Lung (tissue), 12 donors: Measurements from ENCODE around the gene SHOX. TPM values are rescaled to one million over a fixed set of nuclear protein-coding genes. Genes with fewer than 3 reads are reported as not detected.
"Not testable (repeated sequence)": the region's sequence is repeated elsewhere in the genome, so short reads cannot be mapped to it uniquely, and the experiment has no call there.

ENCODE experiments used
- ATAC-seq: fragments of 200-7000 bp; cut with Tn5 transposase; one replicate; pipeline ENCODE4 v1.9.1; 2020; ENCODE audit warnings: moderate number of reproducible peaks; ENCODE audit not compliant: insufficient read depth, low FRiP score
- DNase-seq, 3 donors: peaks; one replicate each; pipeline ENCODE4 v3.0.0-alpha.2; 2013 to 2017
- H3K27ac ChIP-seq, 2 donors: one replicate each; pipeline ENCODE4 v1.5.1; 2013; ENCODE audit warnings: mild to moderate bottlenecking in 2 of 2, moderate library complexity in 2 of 2, control low read depth in 1 of 2, inconsistent platforms in 1 of 2, low read depth in 1 of 2, low read length in 1 of 2
- H3K27me3 ChIP-seq, 3 donors: one replicate each; pipeline ENCODE4 v1.5.1; 2013; ENCODE audit warnings: low read length in 2 of 3; ENCODE audit not compliant: control insufficient read depth in 3 of 3, insufficient read depth in 3 of 3
- H3K36me3 ChIP-seq, 4 donors: one replicate each; pipeline ENCODE4 v1.5.1; 2013; ENCODE audit warnings: low read length in 4 of 4, mild to moderate bottlenecking in 1 of 4, moderate library complexity in 1 of 4; ENCODE audit not compliant: control insufficient read depth in 4 of 4, insufficient read depth in 4 of 4
- H3K4me1 ChIP-seq, 5 donors: one replicate each; pipeline ENCODE4 v1.5.1; 2013; ENCODE audit warnings: low read length in 5 of 5, mild to moderate bottlenecking in 2 of 5, moderate library complexity in 1 of 5; ENCODE audit not compliant: control insufficient read depth in 5 of 5, insufficient read depth in 5 of 5
- H3K4me3 ChIP-seq: one replicate; pipeline ENCODE4 v1.5.1; 2013; ENCODE audit warnings: mild to moderate bottlenecking, control low read depth, moderate library complexity
- H3K9ac ChIP-seq, 2 donors: one replicate each; pipeline ENCODE4 v1.5.1; 2013; ENCODE audit warnings: low read length in 2 of 2, control low read depth in 1 of 2; ENCODE audit not compliant: insufficient read depth in 1 of 2
- H3K9me3 ChIP-seq, 4 donors: one replicate each; pipeline ENCODE4 v1.5.1; 2013; ENCODE audit warnings: low read length in 3 of 4, mild to moderate bottlenecking in 1 of 4, moderate library complexity in 1 of 4; ENCODE audit not compliant: control insufficient read depth in 4 of 4, insufficient read depth in 3 of 4
- CTCF ChIP-seq: IDR thresholded peaks from 2 replicates; pipeline ENCODE4 v1.5.1; 2012; ENCODE audit warnings: mild to moderate bottlenecking; ENCODE audit errors: control extremely low read depth, extremely low read depth
- WGBS, 2 donors: extraction: QIAGEN DNeasy Blood & Tissue Kit; methylation state at CpG; one replicate each; pipeline ENCODE4 v1.1.7; 2013; 5-methylcytosine and 5-hydroxymethylcytosine counted together
- polyA plus RNA-seq, 2 donors: library from polyadenylated mRNA; stranded (reverse); fragments of 200-250 nt; gene quantifications; one replicate each; pipeline ENCODE4 v1.2.1, GENCODE V29; 2013
- total RNA-seq, 2 donors: library from RNA; depleted of rRNA in 1 of 2; stranded (reverse); fragments of >200 nt in 1 of 2; gene quantifications; one replicate each; pipeline ENCODE4 v1.2.1, GENCODE V29; 2014 to 2021
- donor health status: control.
- donor health status: control.
- donor health status: Bipolar disorder and iron deficiency.
- donor health status: healthy.
- donor health status: DM: yes; HTN: yes; CAD: no.

The SHOX gene
- total and polyA plus RNA-seq, 4 donors, result not detected

- DNase-seq, result no peak
- no peaks in the 10 kb centered on the region for H3K36me3 ChIP-seq
These were observed 19.7 kb downstream of the SHOX start for GRCh38 chrX:650324-650723.

GRCh38 chrX:650811-651210 lies 20.2 kb downstream of the SHOX start:
- ATAC-seq (no peak), DNase-seq (no peak)
- WGBS, 2 donors, result 79 to 82% methylated on average over 13 of the region's 13 CpGs
- no peak for TF ChIP-seq CTCF
- peaks cover 0 to 11% (median 3%) of the 10 kb centered on the region in 3 donors for H3K27me3 ChIP-seq
- H3K9ac ChIP-seq, result no peak overlapping the region
- H3K27ac ChIP-seq, result no peak overlapping the region
- H3K4me3 ChIP-seq, result no peak overlapping the region
- no peaks in the 10 kb centered on the region for H3K36me3 ChIP-seq
- peaks cover 0 to 3% (median 0%) of the 10 kb centered on the region in 4 donors for H3K9me3 ChIP-seq
- H3K4me1 ChIP-seq, result no peaks in the 10 kb centered on the region

More at GRCh38 chrX:650324-650723, 19.7 kb downstream of the SHOX start:
- no peak for TF ChIP-seq CTCF
- Histone ChIP-seq H3K27me3 (peaks cover 3 to 14% (median 4%) of the 10 kb centered on the region in 3 donors), H3K9me3 (peaks cover 0 to 5% (median 0%) of the 10 kb centered on the region in 4 donors), H3K4me3 (no peak overlapping the region), H3K27ac (no peak overlapping the region), H3K9ac (no peak overlapping the region), H3K4me1 (no peaks in the 10 kb centered on the region)
- no peak for ATAC-seq
- WGBS, 2 donors, result 80 to 86% methylated on average over 15 of the region's 15 CpGs

GRCh38 chrX:651922-652321 lies 21.3 kb downstream of the SHOX start:
- H3K4me3 ChIP-seq, DNase-seq, H3K27ac ChIP-seq, H3K9me3 ChIP-seq, H3K9ac ChIP-seq, H3K27me3 ChIP-seq, ATAC-seq, H3K4me1 ChIP-seq, H3K36me3 ChIP-seq: not testable (repeated sequence)
- 87 to 91% methylated on average over 25 of the region's 25 CpGs for WGBS, 2 donors

GRCh38 chrX:652341-652741 lies 21.8 kb downstream of the SHOX start:
- no peak for DNase-seq
- no peak for TF ChIP-seq CTCF
- Histone ChIP-seq H3K27ac (no peak overlapping the region), H3K9ac (no peak overlapping the region), H3K4me1 (no peaks in the 10 kb centered on the region), H3K27me3 (peaks cover 0 to 7% (median 0%) of the 10 kb centered on the region in 3 donors), H3K36me3 (no peaks in the 10 kb centered on the region), H3K9me3 (peaks cover 0 to 3% (median 0%) of the 10 kb centered on the region in 4 donors), H3K4me3 (no peak overlapping the region)
- ATAC-seq, result no peak
- 21 to 34% methylated on average over 11 of the region's 11 CpGs for WGBS, 2 donors
